HepG2 (cell line): Measurements from ENCODE around the gene CMTM3. TPM values are rescaled to one million over a fixed set of nuclear protein-coding genes. Genes with fewer than 3 reads are reported as not detected.
A peak's percentile ranks its signal among the peaks of the same experiment; 100 is the strongest.

Experiments
- CBFB ChIP-seq: sonication (generic); formaldehyde crosslinking; IDR thresholded peaks from 2 replicates; pipeline ENCODE4 v1.4.0; 2020; ENCODE audit warnings: missing genetic modification reagents
- NR2F2 ChIP-seq: IDR thresholded peaks from 2 replicates; pipeline ENCODE4 v1.6.1; 2012; ENCODE audit warnings: low read depth, inconsistent platforms, borderline replicate concordance
- SETDB1 ChIP-seq: sonication (generic); formaldehyde crosslinking; IDR thresholded peaks from 2 replicates; pipeline ENCODE4 v1.5.1; 2020; ENCODE audit warnings: missing genetic modification reagents, mild to moderate bottlenecking, borderline replicate concordance
- ZFP36 ChIP-seq: fragments of 150-350 bp; IDR thresholded peaks from 2 replicates; pipeline ENCODE4 v1.6.1; 2018; ENCODE audit warnings: borderline replicate concordance, low read length, low read depth; ENCODE audit not compliant: partially characterized antibody
- ZNF142 ChIP-seq: sonication (generic); formaldehyde crosslinking; IDR thresholded peaks from 2 replicates; pipeline ENCODE4 v1.4.0; 2020; ENCODE audit warnings: missing genetic modification reagents
- ZNF318 ChIP-seq: sonication (generic); formaldehyde crosslinking; IDR thresholded peaks from 2 replicates; pipeline ENCODE4 v1.4.0; 2020; ENCODE audit warnings: mild to moderate bottlenecking, missing genetic modification reagents
- ZNF510 ChIP-seq: sonication (generic); formaldehyde crosslinking; IDR thresholded peaks from 2 replicates; pipeline ENCODE4 v1.4.0; 2020; ENCODE audit warnings: low read depth, mild to moderate bottlenecking, missing genetic modification reagents
- ZNF879 ChIP-seq: sonication (generic); formaldehyde crosslinking; IDR thresholded peaks from 2 replicates; pipeline ENCODE4 v1.8.1; 2023; ENCODE audit warnings: missing genetic modification reagents
- polyA plus RNA-seq, 8 experiments: library from polyadenylated mRNA; depleted of rRNA in 3 of 8; stranded (reverse) in 7 of 8; unstranded in 1 of 8; fragments of >200 nt; fragmentation: Illumina TruSeq in 4 of 8; extraction: Trizol in 4 of 8; gene quantifications; 2 replicates each; pipeline versions ENCODE4 v1.2.1 to v1.2.3, GENCODE V29; 2011 to 2016; ENCODE audit warnings: low read depth in 4 of 8, missing spikeins in 1 of 8, mixed read lengths in 1 of 8; ENCODE audit not compliant: insufficient read depth in 1 of 8
- total RNA-seq, 5 experiments: library from RNA; depleted of rRNA; stranded (reverse); fragments of >200 nt; fragmentation: Illumina TruSeq; extraction: Trizol; gene quantifications; 2 replicates each; pipeline ENCODE4 v1.2.3, GENCODE V29; 2016; ENCODE audit warnings: low read depth in 1 of 5
- TF ChIP-seq, protein P1 (sequence below): sonication (generic); formaldehyde crosslinking; IDR thresholded peaks from 2 replicates; pipeline ENCODE4 v1.9.0; 2021; ENCODE audit warnings: missing genetic modification reagents, borderline replicate concordance
- TF ChIP-seq, protein P2 (sequence below): sonication (generic); formaldehyde crosslinking; IDR thresholded peaks from 2 replicates; pipeline ENCODE4 v1.4.0; 2020; ENCODE audit warnings: missing genetic modification reagents

Gene CMTM3
- total and polyA plus RNA-seq, 2 of the 13 experiments (the other 11 are each of a cell fraction or from before 2014, with no cell fraction given): 29.2 to 48.7 TPM

- TF ChIP-seq ZNF510 (CRISPR knock-in tag) (0 out of 2 replicates have a peak, but pooled peaks have one; percentile 37), SETDB1 (no peak), NR2F2 (no peak), CBFB (no peak), ZNF879 (0 out of 2 replicates have a peak, but pooled peaks have one; percentile 60), ZNF318 (CRISPR knock-in tag) (0 out of 2 replicates have a peak, but pooled peaks have one; percentile 55), ZNF142 (no peak), ZFP36 (no peak)
- TF ChIP-seq, protein P1, sequence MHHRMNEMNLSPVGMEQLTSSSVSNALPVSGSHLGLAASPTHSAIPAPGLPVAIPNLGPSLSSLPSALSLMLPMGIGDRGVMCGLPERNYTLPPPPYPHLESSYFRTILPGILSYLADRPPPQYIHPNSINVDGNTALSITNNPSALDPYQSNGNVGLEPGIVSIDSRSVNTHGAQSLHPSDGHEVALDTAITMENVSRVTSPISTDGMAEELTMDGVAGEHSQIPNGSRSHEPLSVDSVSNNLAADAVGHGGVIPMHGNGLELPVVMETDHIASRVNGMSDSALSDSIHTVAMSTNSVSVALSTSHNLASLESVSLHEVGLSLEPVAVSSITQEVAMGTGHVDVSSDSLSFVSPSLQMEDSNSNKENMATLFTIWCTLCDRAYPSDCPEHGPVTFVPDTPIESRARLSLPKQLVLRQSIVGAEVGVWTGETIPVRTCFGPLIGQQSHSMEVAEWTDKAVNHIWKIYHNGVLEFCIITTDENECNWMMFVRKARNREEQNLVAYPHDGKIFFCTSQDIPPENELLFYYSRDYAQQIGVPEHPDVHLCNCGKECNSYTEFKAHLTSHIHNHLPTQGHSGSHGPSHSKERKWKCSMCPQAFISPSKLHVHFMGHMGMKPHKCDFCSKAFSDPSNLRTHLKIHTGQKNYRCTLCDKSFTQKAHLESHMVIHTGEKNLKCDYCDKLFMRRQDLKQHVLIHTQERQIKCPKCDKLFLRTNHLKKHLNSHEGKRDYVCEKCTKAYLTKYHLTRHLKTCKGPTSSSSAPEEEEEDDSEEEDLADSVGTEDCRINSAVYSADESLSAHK (CRISPR knock-in tag): no peak
- TF ChIP-seq, protein P2, sequence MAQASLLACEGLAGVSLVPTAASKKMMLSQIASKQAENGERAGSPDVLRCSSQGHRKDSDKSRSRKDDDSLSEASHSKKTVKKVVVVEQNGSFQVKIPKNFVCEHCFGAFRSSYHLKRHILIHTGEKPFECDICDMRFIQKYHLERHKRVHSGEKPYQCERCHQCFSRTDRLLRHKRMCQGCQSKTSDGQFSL (CRISPR knock-in tag): 0 out of 2 replicates have a peak, but pooled peaks have one; percentile 57
Measured at GRCh38 chr16:66603537-66604375, 748 bp upstream of the CMTM3 start (continued).
